Duodenal mucosa (tissue), 2 donors: ENCODE results near the gene SCAMP4.

ENCODE experiments used
- H3K27ac ChIP-seq: one replicate; pipeline ENCODE4 v1.7.0; 2013; ENCODE audit warnings: low read depth, low read length
- H3K27me3 ChIP-seq, 2 donors: one replicate each; pipeline ENCODE4 v1.7.0; 2013; ENCODE audit warnings: low read length in 2 of 2, control low read depth in 1 of 2; ENCODE audit not compliant: insufficient read depth in 2 of 2, control insufficient read depth in 1 of 2
- H3K36me3 ChIP-seq, 2 donors: one replicate each; pipeline ENCODE4 v1.7.0; 2013; ENCODE audit warnings: low read length in 2 of 2, control low read depth in 1 of 2; ENCODE audit not compliant: insufficient read depth in 2 of 2, control insufficient read depth in 1 of 2
- H3K4me1 ChIP-seq, 2 donors: one replicate each; pipeline ENCODE4 v1.7.0; 2013; ENCODE audit warnings: low read length in 2 of 2, control low read depth in 1 of 2; ENCODE audit not compliant: insufficient read depth in 2 of 2, control insufficient read depth in 1 of 2
- H3K4me3 ChIP-seq, 2 donors: one replicate each; pipeline ENCODE4 v1.7.0; 2013; ENCODE audit warnings: low read length in 2 of 2, low read depth in 1 of 2
- H3K9ac ChIP-seq, 2 donors: one replicate each; pipeline ENCODE4 v1.7.0; 2013; ENCODE audit warnings: low read length in 2 of 2, low read depth in 1 of 2
- H3K9me3 ChIP-seq, 2 donors: one replicate each; pipeline ENCODE4 v1.7.0; 2013; ENCODE audit warnings: low read length in 2 of 2, control low read depth in 1 of 2; ENCODE audit not compliant: control insufficient read depth in 1 of 2

The SCAMP4 gene

GRCh38 chr19:1944088-1944915 lies 39.1 kb downstream of the SCAMP4 start:
- no peak overlapping the region for H3K9ac ChIP-seq
- H3K27ac ChIP-seq = no peak overlapping the region
- peaks cover 17 to 34% of the 10 kb centered on the region in 2 donors for H3K4me1 ChIP-seq
- peaks cover 0 to 7% of the 10 kb centered on the region in 2 donors for H3K36me3 ChIP-seq
- no peak overlapping the region for H3K4me3 ChIP-seq
- no peaks in the 10 kb centered on the region for H3K27me3 ChIP-seq
- no peaks in the 10 kb centered on the region for H3K9me3 ChIP-seq

GRCh38 chr19:1944916-1945561 lies 39.8 kb downstream of the SCAMP4 start:
- Histone ChIP-seq H3K9me3 (no peaks in the 10 kb centered on the region), H3K36me3 (peaks cover 0 to 12% of the 10 kb centered on the region in 2 donors), H3K9ac (no peak overlapping the region), H3K4me1 (peaks cover 12 to 28% of the 10 kb centered on the region in 2 donors), H3K27ac (no peak overlapping the region), H3K4me3 (no peak overlapping the region), H3K27me3 (no peaks in the 10 kb centered on the region)

- H3K9ac ChIP-seq = no peak overlapping the region
- peaks cover 9 to 25% of the 10 kb centered on the region in 2 donors for H3K4me1 ChIP-seq
- peaks cover 0 to 12% of the 10 kb centered on the region in 2 donors for H3K36me3 ChIP-seq
These were observed 40.7 kb downstream of the SCAMP4 start for GRCh38 chr19:1945899-1946298.

GRCh38 chr19:1947651-1948209 lies 42.5 kb downstream of the SCAMP4 start:
- H3K9me3 ChIP-seq = no peaks in the 10 kb centered on the region
- H3K27me3 ChIP-seq = no peaks in the 10 kb centered on the region
- peaks cover 9 to 22% of the 10 kb centered on the region in 2 donors for H3K4me1 ChIP-seq
- H3K9ac ChIP-seq = no peak overlapping the region
- H3K36me3 ChIP-seq = peaks cover 0 to 17% of the 10 kb centered on the region in 2 donors
- H3K27ac ChIP-seq = no peak overlapping the region
- no peak overlapping the region for H3K4me3 ChIP-seq

More at GRCh38 chr19:1945899-1946298, 40.7 kb downstream of the SCAMP4 start:
- Histone ChIP-seq H3K4me3 (no peak overlapping the region), H3K27me3 (no peaks in the 10 kb centered on the region), H3K9me3 (no peaks in the 10 kb centered on the region), H3K27ac (no peak overlapping the region)

GRCh38 chr19:1949304-1950101 lies 44.3 kb downstream of the SCAMP4 start:
- Histone ChIP-seq H3K4me1 (peaks cover 0 to 5% of the 10 kb centered on the region in 2 donors), H3K9ac (no peak overlapping the region), H3K36me3 (peaks cover 0 to 26% of the 10 kb centered on the region in 2 donors), H3K4me3 (no peak overlapping the region), H3K27me3 (no peaks in the 10 kb centered on the region), H3K9me3 (no peaks in the 10 kb centered on the region), H3K27ac (no peak overlapping the region)

- Histone ChIP-seq H3K4me3 (no peak overlapping the region), H3K27ac (no peak overlapping the region), H3K27me3 (no peaks in the 10 kb centered on the region), H3K9ac (no peak overlapping the region), H3K4me1 (no peaks in the 10 kb centered on the region), H3K9me3 (no peaks in the 10 kb centered on the region), H3K36me3 (peaks cover 0 to 26% of the 10 kb centered on the region in 2 donors)
These were observed 45.4 kb downstream of the SCAMP4 start for GRCh38 chr19:1950640-1951039.

GRCh38 chr19:1952635-1953034 lies 47.4 kb downstream of the SCAMP4 start:
- Histone ChIP-seq H3K4me1 (no peaks in the 10 kb centered on the region), H3K4me3 (no peak overlapping the region), H3K36me3 (peaks cover 0 to 30% of the 10 kb centered on the region in 2 donors), H3K27me3 (no peaks in the 10 kb centered on the region), H3K9me3 (no peaks in the 10 kb centered on the region), H3K27ac (no peak overlapping the region), H3K9ac (no peak overlapping the region)

- Histone ChIP-seq H3K4me1 (no peaks in the 10 kb centered on the region), H3K27ac (no peak overlapping the region), H3K9me3 (no peaks in the 10 kb centered on the region), H3K27me3 (no peaks in the 10 kb centered on the region), H3K36me3 (peaks cover 0 to 30% of the 10 kb centered on the region in 2 donors), H3K9ac (no peak overlapping the region), H3K4me3 (no peak overlapping the region)
These were observed 47.8 kb downstream of the SCAMP4 start for GRCh38 chr19:1953037-1953436.

- Histone ChIP-seq H3K36me3 (peaks cover 0 to 30% of the 10 kb centered on the region in 2 donors), H3K27ac (no peak overlapping the region), H3K9ac (no peak overlapping the region), H3K9me3 (no peaks in the 10 kb centered on the region), H3K4me1 (no peaks in the 10 kb centered on the region), H3K27me3 (no peaks in the 10 kb centered on the region), H3K4me3 (no peak overlapping the region)
These were observed 48.4 kb downstream of the SCAMP4 start for GRCh38 chr19:1953441-1954094.
